Loucy (cell line): Measurements from ENCODE around the gene HAO2.

Experiments
- EZH2phosphoT487 ChIP-seq: fragments of 200-600 bp; IDR thresholded peaks from 2 replicates; pipeline ENCODE4 v1.6.1; 2018; ENCODE audit warnings: antibody characterized with exemption, mild to moderate bottlenecking, moderate library complexity, borderline replicate concordance
- TF ChIP-seq, protein P1 (sequence below): fragments of 200-600 bp; sonication (generic); conservative IDR thresholded peaks from 2 replicates; pipeline ENCODE4 v1.5.1; 2014; ENCODE audit warnings: mild to moderate bottlenecking, antibody characterized with exemption, low read length

DNA sequence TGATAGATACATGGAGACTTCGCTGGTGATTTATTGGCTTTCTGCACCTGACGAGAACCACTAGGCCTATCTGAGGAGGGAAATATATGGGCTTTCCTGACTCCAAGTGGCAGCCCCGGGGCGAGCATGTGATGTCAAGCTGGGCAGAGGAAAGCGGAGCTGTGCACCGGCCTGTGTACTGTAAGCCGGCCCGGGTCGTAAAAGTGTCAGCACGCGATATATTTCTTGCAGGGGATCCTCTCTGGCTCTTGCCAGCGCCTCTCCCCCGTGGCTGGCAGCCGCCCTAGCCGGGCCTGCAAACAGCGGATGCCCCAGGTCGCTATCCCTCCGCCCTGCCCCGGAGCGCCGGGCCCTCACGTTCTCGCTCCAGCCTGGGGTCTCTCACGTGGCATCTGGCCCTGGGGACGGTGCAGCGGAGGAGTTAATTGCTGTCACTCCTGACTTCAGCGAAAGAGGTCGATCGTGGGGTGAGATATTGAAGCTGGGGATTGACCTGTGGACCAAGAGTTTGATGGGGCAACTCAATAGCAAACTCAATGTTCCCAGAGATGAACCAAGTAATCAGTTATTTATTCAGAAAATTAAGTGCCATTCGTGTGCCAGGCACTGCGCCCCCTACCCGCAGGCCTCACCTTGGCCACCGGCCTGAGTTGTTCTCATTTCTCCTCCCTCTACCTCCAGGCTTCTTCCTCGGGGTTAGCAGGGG lies 41.0 kb upstream of the HAO2 start:
- TF ChIP-seq, protein P1, sequence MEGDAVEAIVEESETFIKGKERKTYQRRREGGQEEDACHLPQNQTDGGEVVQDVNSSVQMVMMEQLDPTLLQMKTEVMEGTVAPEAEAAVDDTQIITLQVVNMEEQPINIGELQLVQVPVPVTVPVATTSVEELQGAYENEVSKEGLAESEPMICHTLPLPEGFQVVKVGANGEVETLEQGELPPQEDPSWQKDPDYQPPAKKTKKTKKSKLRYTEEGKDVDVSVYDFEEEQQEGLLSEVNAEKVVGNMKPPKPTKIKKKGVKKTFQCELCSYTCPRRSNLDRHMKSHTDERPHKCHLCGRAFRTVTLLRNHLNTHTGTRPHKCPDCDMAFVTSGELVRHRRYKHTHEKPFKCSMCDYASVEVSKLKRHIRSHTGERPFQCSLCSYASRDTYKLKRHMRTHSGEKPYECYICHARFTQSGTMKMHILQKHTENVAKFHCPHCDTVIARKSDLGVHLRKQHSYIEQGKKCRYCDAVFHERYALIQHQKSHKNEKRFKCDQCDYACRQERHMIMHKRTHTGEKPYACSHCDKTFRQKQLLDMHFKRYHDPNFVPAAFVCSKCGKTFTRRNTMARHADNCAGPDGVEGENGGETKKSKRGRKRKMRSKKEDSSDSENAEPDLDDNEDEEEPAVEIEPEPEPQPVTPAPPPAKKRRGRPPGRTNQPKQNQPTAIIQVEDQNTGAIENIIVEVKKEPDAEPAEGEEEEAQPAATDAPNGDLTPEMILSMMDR, result peak; percentile 82
- TF ChIP-seq EZH2phosphoT487, result no peak
